NCI-H345 (cell line): ENCODE measurements around the gene SNCA.

Experiments
- DNase-seq: peaks from one replicate; lab custom pipeline; 2025; lab: John Stamatoyannopoulos, UW

Gene SNCA

DNA sequence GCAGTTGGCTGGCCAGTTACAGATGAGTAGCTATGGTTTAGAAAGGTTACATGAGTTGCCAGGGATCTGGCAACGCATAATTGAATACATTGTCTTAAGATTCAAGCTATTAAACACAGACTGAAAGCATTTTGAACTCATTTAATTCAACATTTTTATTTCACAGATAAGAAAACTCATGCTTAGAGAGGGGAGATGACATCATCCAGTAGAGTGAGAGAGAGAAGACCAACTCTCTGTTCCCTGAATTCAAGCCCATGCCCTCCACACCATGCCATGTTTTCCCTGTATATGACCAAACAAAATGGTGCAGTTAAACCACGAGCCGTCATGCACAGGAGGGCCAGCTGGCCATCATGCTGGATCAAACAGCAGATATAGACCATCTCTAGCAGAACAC is 22.6 kb downstream of the SNCA start:
- DNase-seq: no peak

- no peak for DNase-seq
Measured at GRCh38 chr4:89813197-89813596, 23.8 kb downstream of the SNCA start.

DNA sequence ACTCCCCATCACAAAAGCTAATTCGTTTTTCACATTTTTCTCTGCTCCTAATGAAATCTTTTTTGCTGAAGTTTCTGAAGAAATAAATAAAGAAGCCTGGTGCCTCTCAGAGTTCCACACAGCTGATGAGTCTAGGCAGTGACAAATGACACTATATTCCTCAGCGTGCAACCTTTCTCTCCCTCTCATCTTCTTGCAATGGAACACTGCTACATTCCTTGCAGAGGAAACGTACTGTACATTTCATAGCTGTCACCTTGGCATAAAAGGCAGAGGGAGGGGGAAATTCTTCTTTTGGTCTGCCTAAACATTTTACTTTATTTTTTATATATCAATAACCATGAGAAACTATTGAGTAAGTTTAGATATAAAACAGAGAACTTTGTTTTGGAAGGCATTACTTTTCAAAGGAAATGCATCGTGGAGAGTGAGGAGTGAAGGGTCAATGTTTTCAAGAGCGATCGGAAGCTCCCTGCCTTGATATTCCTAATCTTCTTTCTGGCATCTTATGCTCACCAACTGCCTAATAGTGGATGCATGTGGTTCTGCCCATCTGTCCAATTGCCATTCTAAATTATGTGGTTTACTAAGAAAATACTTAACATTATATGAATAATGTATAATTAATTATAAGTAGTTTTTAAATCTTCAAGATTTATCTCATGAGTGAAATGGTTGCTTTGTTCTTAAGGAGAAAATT is 29.4 kb downstream of the SNCA start:
- no peak for DNase-seq

- no peak for DNase-seq
Measured at GRCh38 chr4:89805297-89805696, 31.7 kb downstream of the SNCA start.

DNA sequence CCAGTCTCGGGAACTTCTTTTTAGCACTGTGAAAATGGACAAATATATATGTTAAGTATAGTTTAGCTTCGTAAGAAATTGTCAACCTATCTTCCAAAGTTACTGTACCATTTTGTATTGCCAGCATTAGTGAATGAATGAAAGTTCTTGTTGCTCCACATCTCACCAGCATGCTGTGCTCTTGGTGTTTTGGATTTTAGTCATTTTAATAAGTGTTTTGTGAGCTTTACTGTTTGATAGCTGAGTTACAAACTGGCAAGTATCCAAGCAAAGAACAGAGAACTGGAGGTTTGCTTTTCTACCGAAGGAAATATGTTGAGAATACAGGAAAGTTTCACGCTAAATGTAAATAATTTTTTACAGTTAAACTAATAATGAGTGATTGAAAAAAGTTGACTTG is 33.0 kb downstream of the SNCA start:
- no peak for DNase-seq

DNA sequence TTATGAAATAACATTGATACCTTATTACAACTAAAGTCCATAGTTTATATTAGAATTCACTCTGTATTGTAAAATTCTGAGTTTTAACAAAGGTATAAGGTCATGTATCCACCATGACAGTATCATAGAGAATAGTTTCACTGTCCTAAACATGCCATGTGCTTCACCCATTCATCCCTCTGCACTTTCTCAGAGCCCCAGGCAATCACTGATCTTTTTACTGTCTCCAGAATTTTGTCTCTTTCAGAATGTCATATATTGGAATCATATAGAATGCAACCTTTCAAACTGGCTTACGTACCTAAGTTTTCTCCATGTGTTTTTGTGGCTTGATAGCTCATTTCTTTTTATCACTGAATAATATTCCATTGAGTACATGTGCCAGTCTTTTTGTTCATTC is 33.9 kb downstream of the SNCA start:
- DNase-seq: no peak

GRCh38 chr4:89800527-89801103 is 36.3 kb downstream of the SNCA start:
- no peak for DNase-seq

DNA sequence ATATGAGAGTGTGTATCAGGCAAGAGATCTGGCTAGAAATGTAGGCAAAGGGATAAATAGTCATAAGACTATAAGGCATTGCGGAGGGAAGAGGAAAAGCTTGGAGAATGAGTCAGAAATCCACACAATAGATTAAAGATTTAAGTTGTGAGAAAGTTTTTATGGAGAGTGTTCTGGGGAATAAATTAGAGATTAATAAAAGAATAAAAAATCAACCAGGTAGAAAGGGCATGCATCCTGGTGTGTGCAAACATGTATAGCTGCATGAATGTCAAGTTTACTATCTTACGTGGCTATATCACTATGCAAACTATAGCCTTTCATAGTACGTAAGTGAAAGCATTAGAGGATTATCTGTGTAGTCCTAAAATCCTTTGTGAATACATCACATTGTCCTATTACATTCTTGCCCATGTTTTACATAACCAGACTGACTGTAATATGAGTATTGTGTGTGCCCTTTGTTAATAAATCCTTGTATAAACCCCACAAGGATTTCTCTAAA is 36.9 kb downstream of the SNCA start:
- DNase-seq: no peak

DNA sequence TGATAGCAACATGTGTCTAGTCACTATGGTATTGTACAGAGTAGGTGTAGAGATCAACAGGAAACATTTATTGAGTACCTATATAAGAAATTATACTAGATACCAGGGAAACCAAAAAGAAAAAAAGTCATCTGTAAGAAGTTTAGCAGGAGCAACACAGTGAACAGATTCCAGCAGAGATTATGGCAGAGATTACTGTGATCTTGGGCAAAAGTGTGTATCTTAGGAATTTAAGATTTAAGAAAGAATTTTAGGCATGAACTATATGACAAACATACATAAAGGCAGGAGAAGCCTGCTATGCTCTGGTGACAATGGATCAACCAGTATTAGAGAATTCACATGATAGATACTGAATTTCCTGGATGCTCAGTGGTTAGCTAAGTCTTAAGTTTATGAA is 37.9 kb downstream of the SNCA start:
- no peak for DNase-seq

- no peak for DNase-seq
Measured at GRCh38 chr4:89797117-89797516, 39.8 kb downstream of the SNCA start.

GRCh38 chr4:89788206-89789072 is 48.5 kb downstream of the SNCA start:
- no peak for DNase-seq

DNA sequence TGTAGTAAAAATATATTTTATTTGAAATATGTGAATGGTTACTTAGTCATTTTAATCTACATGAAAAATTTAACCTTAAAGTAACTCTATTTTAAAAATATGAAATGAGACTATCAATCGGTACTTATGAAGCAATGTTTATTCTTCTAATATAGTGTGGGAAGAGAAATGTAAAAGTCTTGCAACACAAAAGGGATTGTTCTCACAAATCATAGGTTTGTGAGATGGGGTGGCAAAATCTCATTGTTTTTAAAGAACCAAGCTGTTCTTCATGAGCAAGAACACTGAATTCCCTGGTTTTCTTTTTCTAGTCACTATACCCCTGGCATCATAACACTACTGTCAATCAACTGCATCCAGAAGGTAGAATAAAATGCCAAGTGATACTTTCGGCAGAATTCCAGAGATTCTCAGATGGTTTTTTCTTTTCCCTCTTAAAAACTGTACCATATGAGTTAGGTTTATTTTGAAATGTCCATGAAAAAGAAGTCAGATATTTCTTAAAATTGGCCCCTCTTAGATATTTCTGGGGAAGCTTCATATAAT is 52.2 kb downstream of the SNCA start:
- DNase-seq: no peak

- no peak for DNase-seq
Measured at GRCh38 chr4:89781321-89781720, 55.6 kb downstream of the SNCA start.

DNA sequence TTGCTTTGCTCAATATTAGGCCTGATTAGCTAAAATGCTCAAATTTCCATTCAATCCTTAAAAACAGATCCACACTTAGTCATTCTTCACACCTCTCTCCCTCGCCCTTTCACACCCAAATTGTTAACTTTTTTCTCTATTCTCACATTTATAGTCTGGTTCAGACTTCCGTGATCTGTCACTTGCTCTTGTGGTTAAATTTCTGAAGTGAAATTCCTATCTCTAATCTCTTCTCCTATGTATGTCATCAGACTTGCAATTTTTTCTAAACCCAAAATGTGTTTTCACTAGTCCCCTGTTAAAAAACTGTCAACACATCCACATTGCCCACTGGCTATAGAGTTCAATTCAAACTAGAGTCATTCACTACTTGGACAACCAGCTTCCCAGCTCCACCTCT is 63.2 kb downstream of the SNCA start:
- DNase-seq: no peak

DNA sequence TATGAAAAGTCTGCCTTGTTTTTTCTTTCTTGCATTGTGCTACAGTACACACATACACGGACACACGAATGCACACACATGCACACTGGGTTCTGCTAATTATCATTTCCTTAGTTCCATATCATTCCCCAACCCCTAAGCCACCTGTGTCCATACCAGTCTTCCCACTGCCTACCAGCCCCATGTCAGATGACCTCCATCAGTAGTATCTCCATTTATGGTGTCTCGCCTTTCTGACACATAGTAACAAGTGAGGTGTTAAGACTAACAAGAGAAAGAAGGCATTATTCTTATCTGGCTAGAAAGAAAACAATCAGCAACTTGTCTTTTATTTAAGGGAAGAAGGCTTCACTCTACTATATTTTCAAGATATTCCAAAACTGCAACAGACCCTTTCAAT is 67.1 kb downstream of the SNCA start:
- no peak for DNase-seq

DNA sequence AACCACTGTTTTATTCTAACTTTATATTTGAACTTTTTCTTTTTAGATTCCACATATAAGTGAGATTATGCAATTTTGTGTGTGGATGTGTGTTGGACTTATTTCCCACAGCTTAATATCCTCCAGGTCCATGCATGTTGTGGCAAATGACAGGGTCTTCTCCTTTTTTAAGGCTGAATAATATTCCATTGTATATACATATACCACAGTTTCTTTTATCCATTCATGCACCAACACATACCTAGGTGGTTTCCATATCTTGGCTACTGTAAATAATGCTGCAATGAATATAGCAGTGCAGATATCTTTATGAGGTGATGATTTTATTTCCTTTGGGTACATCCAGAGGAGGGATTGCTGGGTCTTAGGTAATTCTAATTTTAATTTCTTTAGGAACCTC is 69.0 kb downstream of the SNCA start:
- DNase-seq: no peak

DNA sequence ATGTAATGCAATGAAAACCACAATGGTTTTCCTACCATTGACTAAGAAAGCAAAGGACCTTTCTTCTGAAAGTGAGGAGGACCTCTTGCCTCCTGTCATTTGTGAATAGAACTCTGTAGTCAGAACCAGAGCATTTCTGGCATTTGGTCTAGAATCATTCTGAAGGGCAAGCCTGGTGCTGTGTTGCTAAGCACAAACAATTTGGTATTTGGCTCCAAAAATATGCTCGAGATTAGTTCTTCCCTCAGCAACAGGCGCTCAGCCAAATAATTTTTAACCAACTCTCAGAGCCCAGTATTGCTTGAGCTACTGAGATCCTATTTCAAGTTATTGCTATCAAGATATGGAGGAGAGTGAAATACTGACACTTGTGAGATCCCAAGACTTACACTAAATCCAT is 71.0 kb downstream of the SNCA start:
- no peak for DNase-seq

DNA sequence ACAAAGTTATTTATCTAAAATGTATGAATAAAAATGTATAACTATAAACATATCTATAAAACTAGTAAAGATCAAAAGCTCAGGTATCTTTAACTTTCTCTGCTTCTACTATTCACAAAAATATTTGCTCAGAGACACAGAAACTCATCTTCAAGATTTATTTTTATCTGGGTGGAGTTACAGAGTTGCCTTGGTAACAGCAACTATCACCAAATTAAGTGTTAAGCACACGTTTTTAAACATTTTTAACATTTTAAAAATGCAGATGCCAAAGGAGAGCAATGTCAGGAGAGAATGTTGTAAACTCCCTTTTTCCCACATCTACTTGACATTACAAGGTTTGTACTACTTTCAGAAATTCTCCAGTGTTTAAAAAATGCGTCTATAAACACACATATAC is 71.4 kb downstream of the SNCA start:
- no peak for DNase-seq

DNA sequence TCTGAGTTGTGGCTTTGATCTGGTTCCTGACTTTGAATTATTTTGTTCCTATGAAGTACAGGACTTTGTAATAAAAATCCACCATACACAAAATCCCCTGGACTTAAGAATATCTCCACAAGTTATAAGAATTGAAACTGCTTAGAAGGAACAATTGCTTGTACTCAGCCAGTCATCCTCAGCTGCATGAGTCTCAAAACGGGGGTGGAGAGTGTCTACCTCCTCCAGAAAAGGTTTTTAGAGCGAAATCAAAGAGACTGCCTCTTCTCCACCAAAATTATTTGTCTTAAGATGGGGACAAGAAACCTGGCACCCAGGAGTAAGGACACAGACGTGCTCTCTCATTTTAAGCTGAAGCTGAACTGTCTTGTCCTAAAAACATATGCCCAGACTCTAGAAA is 74.7 kb downstream of the SNCA start:
- no peak for DNase-seq

DNA sequence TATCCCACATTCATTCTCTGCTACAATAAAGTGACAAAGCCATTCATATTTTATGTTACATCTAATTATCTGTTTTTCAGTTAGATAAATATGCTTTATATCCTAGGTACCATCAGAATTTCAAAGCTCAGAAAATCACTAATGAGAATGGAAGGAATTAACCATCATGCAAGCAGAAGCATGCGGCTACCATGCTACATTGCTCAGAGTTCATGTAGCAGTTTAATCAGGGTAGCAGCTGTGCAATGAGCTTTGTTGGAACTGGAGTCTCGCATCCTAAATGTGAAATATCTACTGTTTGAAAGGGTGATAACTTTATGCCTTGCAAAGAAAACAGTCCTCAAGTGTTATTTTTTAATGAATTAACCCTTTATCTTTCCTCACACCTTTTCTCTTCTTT is 77.5 kb downstream of the SNCA start:
- no peak for DNase-seq

DNA sequence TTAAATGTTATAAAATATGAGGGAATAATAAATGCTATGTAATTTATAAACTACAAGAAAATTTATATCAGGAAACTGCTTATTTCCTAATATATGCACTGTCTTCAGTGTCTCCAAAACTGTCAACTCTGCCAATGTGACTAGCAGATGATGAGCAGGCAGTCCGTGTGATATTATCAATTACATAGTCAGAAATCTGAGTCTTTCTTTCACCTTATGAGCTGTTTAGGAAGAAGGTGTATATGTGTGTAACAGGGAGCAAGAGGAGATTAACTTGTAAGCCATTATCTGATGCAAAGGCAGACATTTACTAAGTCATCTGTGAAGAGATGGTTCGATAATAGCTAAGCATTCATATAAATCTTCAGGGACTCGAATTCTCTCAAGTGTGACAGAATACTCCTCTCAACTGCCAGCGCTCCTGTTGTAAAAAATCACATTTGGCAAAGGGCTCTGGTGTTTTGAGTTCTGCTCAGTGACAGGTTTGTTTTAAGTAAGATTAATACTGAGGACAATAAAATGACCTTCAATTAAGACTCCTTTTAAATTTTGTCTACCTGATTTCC is 79.7 kb downstream of the SNCA start:
- peak; percentile 3 for DNase-seq

DNA sequence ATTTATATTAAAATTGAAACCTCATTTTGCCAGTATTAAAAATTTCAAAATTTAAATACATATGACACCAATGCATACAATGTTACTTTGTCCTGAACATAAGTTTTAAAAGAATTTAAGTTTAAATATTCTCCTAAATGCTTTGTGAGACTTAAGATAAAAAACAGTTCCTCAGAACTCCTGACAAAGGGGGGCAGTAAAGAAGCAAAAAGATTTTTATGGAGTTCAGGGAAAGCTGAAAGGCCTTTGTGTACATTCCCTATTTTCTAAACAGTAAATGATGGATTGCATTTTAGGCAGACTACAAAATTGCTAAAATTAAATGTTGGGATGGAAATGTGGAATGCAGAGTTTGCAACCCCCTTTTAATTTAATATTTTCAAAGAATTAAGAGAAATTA is 81.7 kb downstream of the SNCA start:
- DNase-seq: no peak
